ENCODE measurements around the gene CHRNA4. TPM values are rescaled to one million over a fixed set of nuclear protein-coding genes. Genes with fewer than 3 reads are reported as not detected.

The CHRNA4 gene
- total and polyA plus RNA-seq, 9 of the 15 experiments (the other 6 are each of a cell fraction or from before 2014, with no cell fraction given) = not detected

DNA sequence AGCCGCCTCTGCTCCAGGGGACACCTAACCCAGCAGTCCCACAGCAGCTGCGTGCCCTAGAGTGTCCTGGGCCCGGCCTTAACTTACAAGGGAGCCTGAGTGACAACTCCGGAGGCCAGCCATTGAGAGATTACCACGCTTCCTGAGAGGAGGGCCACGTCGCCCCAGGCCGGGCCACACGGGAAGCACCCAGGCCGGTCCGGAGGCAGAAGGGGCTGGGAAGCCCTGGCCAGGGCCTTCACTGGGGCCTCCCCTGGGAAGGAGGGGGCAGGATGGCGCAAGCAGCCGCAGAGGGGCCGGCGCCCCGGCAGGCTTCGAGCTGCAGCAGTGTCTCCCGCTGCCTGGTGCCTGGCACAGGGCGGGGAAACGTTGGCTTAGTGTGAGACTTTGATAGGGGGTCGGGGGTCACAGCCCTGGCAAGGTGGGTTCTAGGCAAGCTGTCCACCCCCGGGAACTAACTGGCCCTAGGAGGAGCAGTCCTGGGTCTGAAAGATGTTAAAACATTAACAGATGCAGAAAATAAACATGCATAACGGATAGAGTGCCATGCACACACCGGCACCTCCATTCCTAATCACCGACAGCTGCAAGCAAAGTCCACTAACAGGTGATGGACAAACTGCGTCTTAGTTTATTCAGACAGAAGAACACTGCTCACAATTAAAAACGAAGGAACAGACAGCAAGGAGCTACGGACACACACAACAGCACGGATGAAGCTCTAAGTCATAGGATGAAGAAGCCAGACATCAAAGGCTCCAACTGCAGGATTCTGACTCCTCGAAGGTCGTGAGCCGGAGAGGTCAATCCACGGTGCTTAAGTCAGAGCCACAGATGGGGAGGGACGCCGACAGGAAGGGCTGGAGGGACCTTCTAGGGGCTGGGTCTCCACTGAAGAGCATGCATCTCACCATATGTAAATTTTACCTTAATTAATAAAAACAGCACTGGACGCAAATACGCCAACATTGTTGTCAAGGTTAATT, 17.4 kb downstream of the CHRNA4 start (continued):
- TF ChIP-seq, protein P1, sequence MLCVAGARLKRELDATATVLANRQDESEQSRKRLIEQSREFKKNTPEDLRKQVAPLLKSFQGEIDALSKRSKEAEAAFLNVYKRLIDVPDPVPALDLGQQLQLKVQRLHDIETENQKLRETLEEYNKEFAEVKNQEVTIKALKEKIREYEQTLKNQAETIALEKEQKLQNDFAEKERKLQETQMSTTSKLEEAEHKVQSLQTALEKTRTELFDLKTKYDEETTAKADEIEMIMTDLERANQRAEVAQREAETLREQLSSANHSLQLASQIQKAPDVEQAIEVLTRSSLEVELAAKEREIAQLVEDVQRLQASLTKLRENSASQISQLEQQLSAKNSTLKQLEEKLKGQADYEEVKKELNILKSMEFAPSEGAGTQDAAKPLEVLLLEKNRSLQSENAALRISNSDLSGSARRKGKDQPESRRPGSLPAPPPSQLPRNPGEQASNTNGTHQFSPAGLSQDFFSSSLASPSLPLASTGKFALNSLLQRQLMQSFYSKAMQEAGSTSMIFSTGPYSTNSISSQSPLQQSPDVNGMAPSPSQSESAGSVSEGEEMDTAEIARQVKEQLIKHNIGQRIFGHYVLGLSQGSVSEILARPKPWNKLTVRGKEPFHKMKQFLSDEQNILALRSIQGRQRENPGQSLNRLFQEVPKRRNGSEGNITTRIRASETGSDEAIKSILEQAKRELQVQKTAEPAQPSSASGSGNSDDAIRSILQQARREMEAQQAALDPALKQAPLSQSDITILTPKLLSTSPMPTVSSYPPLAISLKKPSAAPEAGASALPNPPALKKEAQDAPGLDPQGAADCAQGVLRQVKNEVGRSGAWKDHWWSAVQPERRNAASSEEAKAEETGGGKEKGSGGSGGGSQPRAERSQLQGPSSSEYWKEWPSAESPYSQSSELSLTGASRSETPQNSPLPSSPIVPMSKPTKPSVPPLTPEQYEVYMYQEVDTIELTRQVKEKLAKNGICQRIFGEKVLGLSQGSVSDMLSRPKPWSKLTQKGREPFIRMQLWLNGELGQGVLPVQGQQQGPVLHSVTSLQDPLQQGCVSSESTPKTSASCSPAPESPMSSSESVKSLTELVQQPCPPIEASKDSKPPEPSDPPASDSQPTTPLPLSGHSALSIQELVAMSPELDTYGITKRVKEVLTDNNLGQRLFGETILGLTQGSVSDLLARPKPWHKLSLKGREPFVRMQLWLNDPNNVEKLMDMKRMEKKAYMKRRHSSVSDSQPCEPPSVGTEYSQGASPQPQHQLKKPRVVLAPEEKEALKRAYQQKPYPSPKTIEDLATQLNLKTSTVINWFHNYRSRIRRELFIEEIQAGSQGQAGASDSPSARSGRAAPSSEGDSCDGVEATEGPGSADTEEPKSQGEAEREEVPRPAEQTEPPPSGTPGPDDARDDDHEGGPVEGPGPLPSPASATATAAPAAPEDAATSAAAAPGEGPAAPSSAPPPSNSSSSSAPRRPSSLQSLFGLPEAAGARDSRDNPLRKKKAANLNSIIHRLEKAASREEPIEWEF (CRISPR knock-in tag; IDR thresholded peaks at IDR 0.05) = no peak
- TF ChIP-seq ZFPM2 (CRISPR knock-in tag; IDR thresholded peaks at IDR 0.05) (no peak), PTTG1 (tag; IDR thresholded peaks at IDR 0.05; ENCODE audit: low read depth) (no peak)
- TF ChIP-seq, protein P2, sequence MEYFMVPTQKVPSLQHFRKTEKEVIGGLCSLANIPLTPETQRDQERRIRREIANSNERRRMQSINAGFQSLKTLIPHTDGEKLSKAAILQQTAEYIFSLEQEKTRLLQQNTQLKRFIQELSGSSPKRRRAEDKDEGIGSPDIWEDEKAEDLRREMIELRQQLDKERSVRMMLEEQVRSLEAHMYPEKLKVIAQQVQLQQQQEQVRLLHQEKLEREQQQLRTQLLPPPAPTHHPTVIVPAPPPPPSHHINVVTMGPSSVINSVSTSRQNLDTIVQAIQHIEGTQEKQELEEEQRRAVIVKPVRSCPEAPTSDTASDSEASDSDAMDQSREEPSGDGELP (CRISPR knock-in tag; IDR thresholded peaks at IDR 0.05; ENCODE audit: borderline replicate concordance) = no peak
- TF ChIP-seq, protein P3, sequence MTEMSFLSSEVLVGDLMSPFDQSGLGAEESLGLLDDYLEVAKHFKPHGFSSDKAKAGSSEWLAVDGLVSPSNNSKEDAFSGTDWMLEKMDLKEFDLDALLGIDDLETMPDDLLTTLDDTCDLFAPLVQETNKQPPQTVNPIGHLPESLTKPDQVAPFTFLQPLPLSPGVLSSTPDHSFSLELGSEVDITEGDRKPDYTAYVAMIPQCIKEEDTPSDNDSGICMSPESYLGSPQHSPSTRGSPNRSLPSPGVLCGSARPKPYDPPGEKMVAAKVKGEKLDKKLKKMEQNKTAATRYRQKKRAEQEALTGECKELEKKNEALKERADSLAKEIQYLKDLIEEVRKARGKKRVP (CRISPR knock-in tag; IDR thresholded peaks at IDR 0.05) = no peak

Measured in K562 (cell line).